DOHH2 (cell line): ENCODE data around the gene WTAP.

Experiments
- H3F3A ChIP-seq: fragments of 200-600 bp; sonication (generic), shearing (Covaris generic); 2 replicates; pipeline ENCODE4 v1.6.0; 2016; ENCODE audit warnings: antibody characterized with exemption, mild to moderate bottlenecking; ENCODE audit not compliant: control insufficient read depth, insufficient read depth
- H3K27ac ChIP-seq: fragments of 200-600 bp; sonication (generic); 2 replicates; pipeline ENCODE4 v1.5.1; 2014; ENCODE audit warnings: low read depth, mild to moderate bottlenecking, low read length, moderate library complexity
- H3K27me3 ChIP-seq: fragments of 200-600 bp; sonication (generic); 2 replicates; pipeline ENCODE4 v1.6.1; 2014; ENCODE audit warnings: mild to moderate bottlenecking, low read length, mixed read lengths; ENCODE audit not compliant: control insufficient read depth
- H3K36me3 ChIP-seq: fragments of 200-600 bp; sonication (generic); 2 replicates; pipeline ENCODE4 v1.6.1; 2014; ENCODE audit warnings: mild to moderate bottlenecking, low read length, moderate library complexity, mixed read lengths; ENCODE audit not compliant: control insufficient read depth
- H3K4me1 ChIP-seq: fragments of 200-600 bp; sonication (generic); 2 replicates; pipeline ENCODE4 v1.6.1; 2014; ENCODE audit warnings: mild to moderate bottlenecking, low read length, mixed read lengths; ENCODE audit not compliant: control insufficient read depth
- H3K4me2 ChIP-seq: fragments of 200-600 bp; sonication (generic); 2 replicates; pipeline ENCODE4 v1.6.0; 2014; ENCODE audit warnings: mild to moderate bottlenecking, low read length, moderate library complexity
- H3K4me3 ChIP-seq: fragments of 200-600 bp; sonication (generic); 2 replicates; pipeline ENCODE4 v1.5.1; 2014; ENCODE audit warnings: mild to moderate bottlenecking, low read length, mixed read lengths
- H3K79me2 ChIP-seq: fragments of 200-600 bp; sonication (generic); 2 replicates; pipeline ENCODE4 v1.6.1; 2014; ENCODE audit warnings: mild to moderate bottlenecking, low read length, mixed read lengths; ENCODE audit not compliant: control insufficient read depth
- H3K9me2 ChIP-seq: fragments of 200-600 bp; sonication (generic); replicated peaks from 2 replicates; pipeline ENCODE4 v1.6.1; 2014; ENCODE audit warnings: mild to moderate bottlenecking, low read length, mixed read lengths; ENCODE audit not compliant: control insufficient read depth
- H3K9me3 ChIP-seq: fragments of 200-600 bp; sonication (generic); 2 replicates; pipeline ENCODE4 v1.6.1; 2014; ENCODE audit warnings: antibody characterized with exemption, low read length, mixed read lengths; ENCODE audit not compliant: control insufficient read depth, insufficient read depth
- H4K20me1 ChIP-seq: fragments of 200-600 bp; sonication (generic); 2 replicates; pipeline ENCODE4 v1.6.0; 2014; ENCODE audit warnings: low read depth, mild to moderate bottlenecking, antibody characterized with exemption, low read length, moderate library complexity; ENCODE audit not compliant: control insufficient read depth, insufficient read depth
- CTCF ChIP-seq: fragments of 200-600 bp; sonication (generic); IDR thresholded peaks from one replicate; pipeline ENCODE4 v1.5.1; 2014; ENCODE audit warnings: antibody characterized with exemption, mild to moderate bottlenecking, low read depth, low read length; ENCODE audit not compliant: poor library complexity, severe bottlenecking
- EZH2phosphoT487 ChIP-seq: fragments of 200-600 bp; sonication (generic); IDR thresholded peaks from 2 replicates; pipeline ENCODE4 v1.6.1; 2017; ENCODE audit warnings: borderline replicate concordance, mild to moderate bottlenecking, antibody characterized with exemption, low read length, moderate library complexity, mixed read lengths

WTAP gene

GRCh38 chr6:159679091-159680077 lies 47.9 kb upstream of the WTAP start:
- Histone ChIP-seq H3K27ac (no peak overlapping the region), H3K4me3 (no peak overlapping the region), H3K4me2 (no peak overlapping the region), H3K27me3 (no peaks in the 10 kb centered on the region), H3K9me2 (no peaks in the 10 kb centered on the region), H3K79me2 (no peaks in the 10 kb centered on the region), H4K20me1 (no peaks in the 10 kb centered on the region), H3K9me3 (no peaks in the 10 kb centered on the region), H3K36me3 (peaks cover 33% of the 10 kb centered on the region), H3K4me1 (no peaks in the 10 kb centered on the region), H3F3A (no peaks in the 10 kb centered on the region)
- TF ChIP-seq CTCF: no peak
- TF ChIP-seq EZH2phosphoT487: no peak

- TF ChIP-seq EZH2phosphoT487 (no peak), CTCF (no peak)
- H3K27ac ChIP-seq: no peak overlapping the region
- no peaks in the 10 kb centered on the region for H4K20me1 ChIP-seq
- no peaks in the 10 kb centered on the region for H3K9me3 ChIP-seq
- no peaks in the 10 kb centered on the region for H3K27me3 ChIP-seq
- no peak overlapping the region for H3K4me2 ChIP-seq
- H3K4me3 ChIP-seq: no peak overlapping the region
- no peaks in the 10 kb centered on the region for H3K4me1 ChIP-seq
- H3K36me3 ChIP-seq: peaks cover 36% of the 10 kb centered on the region
- H3K79me2 ChIP-seq: no peaks in the 10 kb centered on the region
- no peaks in the 10 kb centered on the region for H3F3A ChIP-seq
- H3K9me2 ChIP-seq: no peaks in the 10 kb centered on the region
Measured at GRCh38 chr6:159680104-159680503, 47.2 kb upstream of the WTAP start.

- no peaks in the 10 kb centered on the region for H3K9me2 ChIP-seq
- H3K79me2 ChIP-seq: no peaks in the 10 kb centered on the region
- TF ChIP-seq EZH2phosphoT487 (no peak), CTCF (no peak)
- no peaks in the 10 kb centered on the region for H4K20me1 ChIP-seq
- H3F3A ChIP-seq: no peaks in the 10 kb centered on the region; the same call in 1 of the 2 replicates
- no peaks in the 10 kb centered on the region for H3K4me1 ChIP-seq
- H3K27me3 ChIP-seq: no peaks in the 10 kb centered on the region
- H3K27ac ChIP-seq: no peak overlapping the region
- H3K4me2 ChIP-seq: no peak overlapping the region
- H3K36me3 ChIP-seq: peaks cover 45% of the 10 kb centered on the region
- H3K4me3 ChIP-seq: no peak overlapping the region
- H3K9me3 ChIP-seq: no peaks in the 10 kb centered on the region
Measured at GRCh38 chr6:159681191-159681880, 46.0 kb upstream of the WTAP start.
